ENCODE results near the gene LOXL4.

DNA sequence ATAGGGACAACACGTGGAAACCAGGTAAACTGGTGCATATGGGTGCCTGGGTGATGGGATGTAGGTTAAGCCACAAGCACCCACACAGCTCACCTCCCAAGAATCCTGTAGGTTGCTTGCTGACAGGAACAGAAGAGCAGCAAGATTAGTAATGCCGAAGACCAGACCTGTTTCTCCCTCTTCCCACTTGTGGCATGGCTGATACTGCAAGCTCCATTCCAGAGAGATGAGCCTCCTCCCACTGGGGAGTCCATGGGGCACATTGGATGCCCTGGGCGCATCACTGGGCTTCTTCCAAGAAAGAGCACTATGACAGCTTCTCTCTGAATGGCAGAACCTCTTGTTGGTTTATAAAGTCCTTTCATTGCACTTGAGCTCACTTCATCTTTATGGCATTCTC, 44.4 kb upstream of the LOXL4 start:
- TF ChIP-seq SUZ12 (IDR thresholded peaks at IDR 0.05; ENCODE audit: extremely low read depth, insufficient read depth, insufficient read length) (no peak), YY1 (IDR thresholded peaks at IDR 0.05; ENCODE audit: insufficient read depth, insufficient read length) (no peak)
